ENCODE data around the gene ISCU.

DNA sequence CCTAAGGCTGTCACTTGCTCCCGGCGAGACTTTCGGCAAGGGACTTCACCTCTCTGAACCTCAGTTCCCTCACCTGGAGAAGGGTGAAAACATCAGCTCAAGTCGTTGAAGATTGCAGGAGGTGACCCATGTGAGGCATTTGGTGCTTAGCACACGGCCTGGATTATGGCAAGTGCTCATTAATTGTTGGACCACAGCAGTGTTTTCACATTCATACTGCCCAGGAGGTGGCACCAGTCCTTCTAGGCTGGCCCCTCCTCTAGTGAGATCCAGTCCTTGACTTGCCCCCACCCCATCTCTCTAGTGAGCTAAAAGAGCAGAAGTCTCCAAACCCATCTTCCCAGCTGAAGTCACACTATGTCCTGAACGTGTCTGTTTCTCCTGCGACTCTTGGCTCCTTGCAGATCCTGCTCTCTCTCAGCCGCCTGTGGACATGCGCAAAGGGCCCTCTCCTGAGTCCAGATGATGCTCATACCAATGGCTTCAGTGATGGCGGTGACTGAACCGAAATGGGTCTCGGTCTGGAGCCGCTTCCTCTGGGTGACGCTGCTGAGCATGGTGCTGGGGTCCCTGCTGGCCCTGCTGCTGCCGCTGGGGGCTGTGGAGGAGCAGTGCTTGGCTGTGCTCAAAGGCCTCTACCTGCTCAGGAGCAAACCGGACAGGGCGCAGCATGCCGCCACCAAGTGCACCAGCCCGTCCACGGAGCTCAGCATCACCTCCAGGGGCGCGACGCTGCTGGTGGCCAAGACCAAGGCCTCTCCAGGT is 45.7 kb upstream of the ISCU start:
- TF ChIP-seq, protein P1, sequence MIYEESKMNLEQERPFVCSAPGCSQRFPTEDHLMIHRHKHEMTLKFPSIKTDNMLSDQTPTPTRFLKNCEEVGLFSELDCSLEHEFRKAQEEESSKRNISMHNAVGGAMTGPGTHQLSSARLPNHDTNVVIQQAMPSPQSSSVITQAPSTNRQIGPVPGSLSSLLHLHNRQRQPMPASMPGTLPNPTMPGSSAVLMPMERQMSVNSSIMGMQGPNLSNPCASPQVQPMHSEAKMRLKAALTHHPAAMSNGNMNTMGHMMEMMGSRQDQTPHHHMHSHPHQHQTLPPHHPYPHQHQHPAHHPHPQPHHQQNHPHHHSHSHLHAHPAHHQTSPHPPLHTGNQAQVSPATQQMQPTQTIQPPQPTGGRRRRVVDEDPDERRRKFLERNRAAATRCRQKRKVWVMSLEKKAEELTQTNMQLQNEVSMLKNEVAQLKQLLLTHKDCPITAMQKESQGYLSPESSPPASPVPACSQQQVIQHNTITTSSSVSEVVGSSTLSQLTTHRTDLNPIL (CRISPR knock-in tag; IDR thresholded peaks at IDR 0.05; ENCODE audit: low read depth): no peak
- TF ChIP-seq ZFP3 (CRISPR knock-in tag; IDR thresholded peaks at IDR 0.05): no peak
- TF ChIP-seq TCF4 (CRISPR knock-in tag; IDR thresholded peaks at IDR 0.05; ENCODE audit: borderline replicate concordance): no peak
- TF ChIP-seq ZC3H10 (CRISPR knock-in tag; IDR thresholded peaks at IDR 0.05): no peak

Data from SK-N-SH treated with all-trans-retinoic acid at 6 μM for 48 hours (cell line).